ENCODE results near the gene ACOXL. TPM values are rescaled to one million over a fixed set of nuclear protein-coding genes. Genes with fewer than 3 reads are reported as not detected.
A peak's percentile ranks its signal among the peaks of the same experiment; 100 is the strongest.

ACOXL gene
- total RNA-seq, 1 donor from 2014 or later: 0.20 TPM

DNA sequence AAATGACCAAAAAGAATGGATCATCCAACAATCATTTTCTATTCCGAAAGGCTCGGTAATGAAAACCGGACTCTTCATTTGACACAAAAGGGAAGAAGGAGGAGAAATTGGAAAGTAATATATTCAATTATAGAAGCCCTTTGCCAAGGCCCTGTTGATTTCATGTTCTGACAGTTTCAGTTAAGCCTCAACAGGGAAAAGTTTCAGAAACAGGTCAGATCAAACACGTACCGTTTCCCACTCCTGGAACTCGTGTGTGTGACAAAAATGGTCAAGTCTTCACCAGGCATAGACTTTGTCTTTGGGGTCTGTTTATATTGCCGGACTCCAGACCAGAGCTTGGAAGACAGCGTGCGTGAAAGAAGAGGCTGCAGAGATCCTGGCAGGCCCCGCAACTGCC, 287.0 kb downstream of the ACOXL start:
- TF ChIP-seq, protein P1, sequence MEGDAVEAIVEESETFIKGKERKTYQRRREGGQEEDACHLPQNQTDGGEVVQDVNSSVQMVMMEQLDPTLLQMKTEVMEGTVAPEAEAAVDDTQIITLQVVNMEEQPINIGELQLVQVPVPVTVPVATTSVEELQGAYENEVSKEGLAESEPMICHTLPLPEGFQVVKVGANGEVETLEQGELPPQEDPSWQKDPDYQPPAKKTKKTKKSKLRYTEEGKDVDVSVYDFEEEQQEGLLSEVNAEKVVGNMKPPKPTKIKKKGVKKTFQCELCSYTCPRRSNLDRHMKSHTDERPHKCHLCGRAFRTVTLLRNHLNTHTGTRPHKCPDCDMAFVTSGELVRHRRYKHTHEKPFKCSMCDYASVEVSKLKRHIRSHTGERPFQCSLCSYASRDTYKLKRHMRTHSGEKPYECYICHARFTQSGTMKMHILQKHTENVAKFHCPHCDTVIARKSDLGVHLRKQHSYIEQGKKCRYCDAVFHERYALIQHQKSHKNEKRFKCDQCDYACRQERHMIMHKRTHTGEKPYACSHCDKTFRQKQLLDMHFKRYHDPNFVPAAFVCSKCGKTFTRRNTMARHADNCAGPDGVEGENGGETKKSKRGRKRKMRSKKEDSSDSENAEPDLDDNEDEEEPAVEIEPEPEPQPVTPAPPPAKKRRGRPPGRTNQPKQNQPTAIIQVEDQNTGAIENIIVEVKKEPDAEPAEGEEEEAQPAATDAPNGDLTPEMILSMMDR (IDR thresholded peaks at IDR 0.05): no peak
- intact Hi-C loops (cut with micrococcal nuclease): no loop called here
- POLR2A ChIA-PET: no interaction called here
- H3K4me3 Mint-ChIP-seq: no peak overlapping the region
- H3K27me3 Mint-ChIP-seq: no peaks in the 10 kb centered on the region
- no peak for DNase-seq
- H3K27ac Mint-ChIP-seq: no peak overlapping the region
- H3K36me3 Mint-ChIP-seq (ENCODE audit: low read depth): no peaks in the 10 kb centered on the region
- ATAC-seq (ENCODE audit: low read depth): no peak
- no peaks in the 10 kb centered on the region for H3K4me1 Mint-ChIP-seq
- CTCF ChIA-PET: no interaction called here
- no peaks in the 10 kb centered on the region for H3K9me3 Mint-ChIP-seq

DNA sequence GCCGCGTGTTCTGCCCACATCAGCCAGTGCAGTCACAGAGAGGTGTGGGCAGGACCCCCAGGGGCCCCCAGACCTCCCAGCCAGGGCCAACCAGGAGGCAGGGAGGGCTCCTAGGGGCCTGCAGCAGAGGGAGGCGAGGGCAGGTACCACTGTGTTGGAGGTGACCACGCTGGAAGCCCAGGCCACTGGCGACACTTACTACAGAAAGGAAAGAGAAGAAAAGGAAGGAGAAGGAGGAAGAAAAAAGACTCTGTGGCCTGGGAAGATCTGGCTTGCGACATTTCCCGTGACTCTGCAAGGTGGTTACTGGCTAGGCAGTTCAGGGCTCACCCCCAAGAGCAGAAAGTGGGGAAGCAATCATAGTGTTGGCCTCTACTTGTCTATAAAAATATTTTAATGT, 290.3 kb downstream of the ACOXL start:
- Mint-ChIP-seq H3K4me1 (no peaks in the 10 kb centered on the region), H3K36me3 (ENCODE audit: low read depth) (no peaks in the 10 kb centered on the region), H3K4me3 (no peak overlapping the region), H3K27me3 (peaks cover 2% of the 10 kb centered on the region), H3K27ac (no peak overlapping the region), H3K9me3 (no peaks in the 10 kb centered on the region)
- TF ChIP-seq, protein P1 (IDR thresholded peaks at IDR 0.05): no peak
- ChIA-PET POLR2A (interaction anchor here (0.6 kb wide), 1 partner anchor 78 kb away, joined by 4 read pairs; no protein-coding TSS in a partner anchor), CTCF (no interaction called here)
- intact Hi-C loops (cut with micrococcal nuclease): no loop called here
- ATAC-seq (ENCODE audit: low read depth): no peak
- no peak for DNase-seq

DNA sequence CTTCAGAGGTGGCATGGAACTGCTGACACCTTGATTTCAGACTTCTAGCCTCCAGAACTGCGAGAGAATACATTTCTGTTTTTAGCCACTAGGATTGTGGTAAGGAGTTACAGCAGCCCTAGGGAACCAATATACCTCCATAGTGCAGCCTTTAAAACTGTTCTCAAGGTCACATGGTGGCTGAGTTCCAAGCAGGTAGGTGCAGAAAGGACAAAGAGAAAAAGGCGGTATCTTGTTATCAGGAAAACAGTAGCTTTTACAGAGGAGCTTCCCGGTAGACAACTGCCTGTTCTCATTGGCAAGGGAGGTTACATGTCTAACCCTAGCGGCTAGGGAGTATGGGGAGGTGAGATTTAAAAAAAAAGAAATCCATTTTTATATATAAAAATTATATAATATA, 292.1 kb downstream of the ACOXL start:
- Mint-ChIP-seq H3K27ac (no peak overlapping the region), H3K27me3 (peaks cover 2% of the 10 kb centered on the region), H3K4me1 (no peaks in the 10 kb centered on the region), H3K9me3 (no peaks in the 10 kb centered on the region), H3K36me3 (ENCODE audit: low read depth) (no peaks in the 10 kb centered on the region), H3K4me3 (no peak overlapping the region)
- POLR2A ChIA-PET: no interaction called here
- DNase-seq: no peak
- CTCF ChIA-PET: no interaction called here
- ATAC-seq (ENCODE audit: low read depth): no peak
- TF ChIP-seq, protein P1 (IDR thresholded peaks at IDR 0.05): no peak
- intact Hi-C loops (cut with micrococcal nuclease): no loop called here

DNA sequence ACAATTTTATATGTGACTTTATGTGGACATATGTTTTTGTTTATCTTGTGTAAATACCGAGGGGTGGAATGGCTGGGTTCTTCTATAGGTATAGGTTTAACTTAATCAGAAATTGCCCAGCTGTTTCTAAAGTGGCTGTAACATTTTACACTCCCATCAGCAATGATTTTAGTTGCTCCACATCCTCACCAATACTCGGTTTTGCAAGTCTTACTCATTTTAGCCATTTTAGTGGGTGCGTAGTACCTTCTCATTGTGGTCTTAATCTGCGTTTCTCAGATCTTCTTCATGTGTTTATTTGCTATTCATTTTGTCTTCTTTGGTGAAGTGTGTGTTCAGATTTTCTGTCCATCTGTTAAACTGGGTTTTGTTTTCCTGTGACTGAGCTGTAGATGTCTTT, 292.9 kb downstream of the ACOXL start:
- H3K27ac Mint-ChIP-seq: no peak overlapping the region
- ATAC-seq (ENCODE audit: low read depth) (no peak), DNase-seq (no peak)
- H3K27me3 Mint-ChIP-seq: peaks cover 2% of the 10 kb centered on the region
- no peaks in the 10 kb centered on the region for H3K4me1 Mint-ChIP-seq
- no peaks in the 10 kb centered on the region for H3K36me3 Mint-ChIP-seq (ENCODE audit: low read depth)
- intact Hi-C loops (cut with micrococcal nuclease): no loop called here
- TF ChIP-seq, protein P1 (IDR thresholded peaks at IDR 0.05): no peak
- no peak overlapping the region for H3K4me3 Mint-ChIP-seq
- no peaks in the 10 kb centered on the region for H3K9me3 Mint-ChIP-seq
- ChIA-PET CTCF (no interaction called here), POLR2A (no interaction called here)

DNA sequence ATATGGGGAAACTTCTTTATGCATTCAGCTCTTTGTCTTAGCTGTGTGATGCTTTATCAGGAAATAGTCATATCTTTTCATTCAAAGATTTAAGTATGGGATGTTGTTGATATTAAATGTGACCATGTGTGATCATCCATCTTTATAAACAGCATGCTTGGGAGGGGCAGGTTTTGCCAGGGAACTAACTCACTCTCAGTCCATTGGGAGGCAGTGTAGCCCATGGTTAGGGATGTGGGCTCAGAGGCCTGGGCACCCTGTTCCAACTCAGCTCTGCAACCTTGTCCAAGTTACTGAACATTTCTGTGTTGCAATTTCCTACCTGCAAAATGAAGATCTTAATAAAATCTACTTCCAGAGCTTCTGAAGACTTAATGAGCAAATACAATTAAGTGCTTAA, 296.3 kb downstream of the ACOXL start:
- Mint-ChIP-seq H3K9me3 (no peaks in the 10 kb centered on the region), H3K27ac (no peak overlapping the region), H3K27me3 (peaks cover 2% of the 10 kb centered on the region), H3K36me3 (ENCODE audit: low read depth) (no peaks in the 10 kb centered on the region), H3K4me1 (peaks cover 9% of the 10 kb centered on the region), H3K4me3 (no peak overlapping the region)
- intact Hi-C loops (cut with micrococcal nuclease): loop anchor here (2.0 kb wide), 1 partner anchor 88 kb away; no protein-coding TSS in a partner anchor
- ATAC-seq (ENCODE audit: low read depth): peak; percentile 61
- POLR2A ChIA-PET: interaction anchor here (1.0 kb wide), 1 partner anchor 92 kb away, joined by 3 read pairs; the partner anchor contains the start of gene BCL2L11
- TF ChIP-seq, protein P1 (IDR thresholded peaks at IDR 0.05): no peak
- no peak for DNase-seq
- CTCF ChIA-PET: interaction anchor here (0.8 to 1.0 kb wide), 2 partner anchors 89 to 217 kb away, joined by 3 read pairs; no protein-coding TSS in a partner anchor
